G401 (cell line): ENCODE results near the gene GPHN. TPM values are rescaled to one million over a fixed set of nuclear protein-coding genes. Genes with fewer than 3 reads are reported as not detected.

ENCODE experiments used
- DNase-seq: peaks from one replicate; pipeline ENCODE4 v3.0.0-alpha.2; 2015; ENCODE audit warnings: low spot score
- in situ Hi-C: cut with HindIII; loops from 2 replicates; pipeline ENCODE4 v1.10.0; 2016; ENCODE audit warnings: low sequenced_read_pairs, mixed read lengths
- total RNA-seq: library from RNA; depleted of rRNA; stranded (reverse); fragments of >200 nt; shearing (Covaris generic); gene quantifications from 2 replicates; pipeline ENCODE4 v1.2.3, GENCODE V29; 2014

Gene GPHN
- total RNA-seq, 1 experiment from 2014 or later, result 19.8 TPM

GRCh38 chr14:67167420-67168109 is 659.6 kb downstream of the GPHN start:
- no peak for DNase-seq
- in situ Hi-C loops, result no loop called here

GRCh38 chr14:67168110-67168441 is 660.1 kb downstream of the GPHN start:
- in situ Hi-C loops, result no loop called here
- no peak for DNase-seq

- no peak for DNase-seq
- in situ Hi-C loops, result no loop called here
Measured at GRCh38 chr14:67170660-67171059, 662.7 kb downstream of the GPHN start.

GRCh38 chr14:67172056-67172455 is 664.1 kb downstream of the GPHN start:
- DNase-seq, result no peak
- in situ Hi-C loops, result no loop called here

GRCh38 chr14:67172520-67172919 is 664.6 kb downstream of the GPHN start:
- no peak for DNase-seq
- in situ Hi-C loops, result no loop called here

- in situ Hi-C loops, result no loop called here
- DNase-seq, result no peak
Measured at GRCh38 chr14:67173719-67174118, 665.8 kb downstream of the GPHN start.

- in situ Hi-C loops, result no loop called here
- DNase-seq, result no peak
Measured at GRCh38 chr14:67186172-67186768, 678.3 kb downstream of the GPHN start.

GRCh38 chr14:67186789-67187584 is 679.0 kb downstream of the GPHN start:
- in situ Hi-C loops, result no loop called here
- no peak for DNase-seq

- no peak for DNase-seq
- in situ Hi-C loops, result no loop called here
Measured at GRCh38 chr14:67187826-67188225, 679.9 kb downstream of the GPHN start.

- DNase-seq, result no peak
Measured at GRCh38 chr14:67188326-67188725, 680.4 kb downstream of the GPHN start.

GRCh38 chr14:67191768-67192290 is 683.9 kb downstream of the GPHN start:
- in situ Hi-C loops, result no loop called here
- DNase-seq, result no peak

More at GRCh38 chr14:67188326-67188725, 680.4 kb downstream of the GPHN start:
- in situ Hi-C loops, result no loop called here

GRCh38 chr14:67192366-67192765 is 684.4 kb downstream of the GPHN start:
- no peak for DNase-seq

GRCh38 chr14:67195279-67195678 is 687.3 kb downstream of the GPHN start:
- in situ Hi-C loops, result no loop called here
- no peak for DNase-seq

More at GRCh38 chr14:67192366-67192765, 684.4 kb downstream of the GPHN start:
- in situ Hi-C loops, result no loop called here

- no peak for DNase-seq
- in situ Hi-C loops, result no loop called here
Measured at GRCh38 chr14:67199016-67199415, 691.1 kb downstream of the GPHN start.

- in situ Hi-C loops, result no loop called here
- DNase-seq, result no peak
Measured at GRCh38 chr14:67207810-67208209, 699.9 kb downstream of the GPHN start.

- in situ Hi-C loops, result no loop called here
- DNase-seq, result no peak
Measured at GRCh38 chr14:67218126-67218525, 710.2 kb downstream of the GPHN start.

- no peak for DNase-seq
- in situ Hi-C loops, result no loop called here
Measured at GRCh38 chr14:67221248-67221981, 713.5 kb downstream of the GPHN start.

GRCh38 chr14:67221982-67222328 is 714.0 kb downstream of the GPHN start:
- in situ Hi-C loops, result no loop called here
- no peak for DNase-seq

GRCh38 chr14:67225523-67225922 is 717.6 kb downstream of the GPHN start:
- DNase-seq, result no peak
- in situ Hi-C loops, result no loop called here
